Mesenchymal stem cell (in vitro differentiated cells and primary cell): ENCODE results near the gene IRF5.
"Not testable (repeated sequence)": the region's sequence is repeated elsewhere in the genome, so short reads cannot be mapped to it uniquely, and the experiment has no call there.

ENCODE experiments used
- DNase-seq: peaks from one replicate; pipeline ENCODE4 v3.0.0-alpha.2; 2013
- H2AFZ ChIP-seq: one replicate; pipeline ENCODE4 v1.6.1; 2013; ENCODE audit warnings: low read depth, mild to moderate bottlenecking, control low read depth, inconsistent platforms, low read length, moderate library complexity
- H2AK5ac ChIP-seq: 2 replicates; pipeline ENCODE4 v1.6.1; 2013; ENCODE audit warnings: low read length, moderate library complexity, mild to moderate bottlenecking, inconsistent platforms; ENCODE audit not compliant: severe bottlenecking
- H2BK120ac ChIP-seq: one replicate; pipeline ENCODE4 v1.6.1; 2013; ENCODE audit warnings: low read depth, mild to moderate bottlenecking, inconsistent platforms, low read length, moderate library complexity
- H2BK12ac ChIP-seq, 2 experiments: one replicate each; pipeline ENCODE4 v1.6.1; 2013; ENCODE audit warnings: inconsistent platforms in 2 of 2, low read length in 2 of 2, mild to moderate bottlenecking in 2 of 2, moderate library complexity in 2 of 2, control low read depth in 1 of 2
- H2BK15ac ChIP-seq: one replicate; pipeline ENCODE4 v1.6.1; 2013; ENCODE audit warnings: mild to moderate bottlenecking, low read depth, inconsistent platforms; ENCODE audit not compliant: poor library complexity, severe bottlenecking
- H2BK5ac ChIP-seq: 2 replicates; pipeline ENCODE4 v1.6.1; 2013; ENCODE audit warnings: low read depth, mild to moderate bottlenecking, low read length, control low read depth, inconsistent platforms; ENCODE audit not compliant: poor library complexity, severe bottlenecking
- H3K14ac ChIP-seq, 2 experiments: one replicate each; pipeline ENCODE4 v1.6.1; 2013; ENCODE audit warnings: inconsistent platforms in 2 of 2, low read length in 2 of 2, control low read depth in 1 of 2, mild to moderate bottlenecking in 1 of 2, moderate library complexity in 1 of 2
- H3K18ac ChIP-seq, 2 experiments: one replicate each; pipeline ENCODE4 v1.6.1; 2013; ENCODE audit warnings: inconsistent platforms in 2 of 2, low read length in 2 of 2, control low read depth in 1 of 2, low read depth in 1 of 2, mild to moderate bottlenecking in 1 of 2
- H3K23ac ChIP-seq, 2 experiments: one replicate each; pipeline ENCODE4 v1.6.1; 2013; ENCODE audit warnings: inconsistent platforms in 2 of 2, low read length in 2 of 2, mild to moderate bottlenecking in 2 of 2, moderate library complexity in 2 of 2, control low read depth in 1 of 2
- H3K27ac ChIP-seq: 2 replicates; pipeline ENCODE4 v1.5.1; 2013; ENCODE audit warnings: mild to moderate bottlenecking, moderate library complexity, low read length, control low read depth, inconsistent platforms; ENCODE audit not compliant: poor library complexity, severe bottlenecking
- H3K27me3 ChIP-seq, 2 experiments: 2 replicates each; pipeline versions ENCODE4 v1.6.1 to v1.7.0; 2013; ENCODE audit warnings: low read length in 2 of 2, mild to moderate bottlenecking in 2 of 2, moderate library complexity in 2 of 2, control low read depth in 1 of 2, inconsistent platforms in 1 of 2; ENCODE audit not compliant: control insufficient read depth in 1 of 2, insufficient read depth in 1 of 2
- H3K36me3 ChIP-seq, 2 experiments: 2 replicates each; pipeline versions ENCODE4 v1.6.1 to v1.7.0; 2013; ENCODE audit warnings: low read length in 2 of 2, control low read depth in 1 of 2, inconsistent platforms in 1 of 2, low read depth in 1 of 2, mild to moderate bottlenecking in 1 of 2; ENCODE audit not compliant: insufficient read depth in 2 of 2, control insufficient read depth in 1 of 2
- H3K4ac ChIP-seq, 2 experiments: one replicate each; pipeline ENCODE4 v1.6.1; 2013; ENCODE audit warnings: inconsistent platforms in 2 of 2, low read length in 2 of 2, mild to moderate bottlenecking in 2 of 2, moderate library complexity in 2 of 2, control low read depth in 1 of 2, low read depth in 1 of 2
- H3K4me1 ChIP-seq: 2 replicates; pipeline ENCODE4 v1.6.1; 2013; ENCODE audit warnings: low read depth, low read length, control low read depth; ENCODE audit not compliant: control insufficient read depth, insufficient read depth
- H3K4me2 ChIP-seq: 2 replicates; pipeline ENCODE4 v1.6.1; 2013; ENCODE audit warnings: low read length, mild to moderate bottlenecking, inconsistent platforms; ENCODE audit not compliant: poor library complexity, severe bottlenecking
- H3K4me3 ChIP-seq, 2 experiments: 2 replicates each; pipeline versions ENCODE4 v1.5.1 to v1.7.0; 2013; ENCODE audit warnings: low read length in 2 of 2, mild to moderate bottlenecking in 2 of 2, control low read depth in 1 of 2, low read depth in 1 of 2; ENCODE audit not compliant: insufficient read depth in 1 of 2
- H3K79me1 ChIP-seq: replicated peaks from 2 replicates; pipeline ENCODE4 v1.6.1; 2013; ENCODE audit warnings: mild to moderate bottlenecking, control low read depth, low read length, inconsistent platforms; ENCODE audit not compliant: poor library complexity, severe bottlenecking
- H3K9ac ChIP-seq: 2 replicates; pipeline ENCODE4 v1.7.0; 2013; ENCODE audit warnings: mild to moderate bottlenecking, low read length, moderate library complexity
- H3K9me3 ChIP-seq: 2 replicates; pipeline ENCODE4 v1.7.0; 2013; ENCODE audit warnings: mild to moderate bottlenecking, low read length; ENCODE audit not compliant: control insufficient read depth
- H4K8ac ChIP-seq: one replicate; pipeline ENCODE4 v1.6.1; 2013; ENCODE audit warnings: inconsistent platforms, mild to moderate bottlenecking, low read length, moderate library complexity
- H4K91ac ChIP-seq: one replicate; pipeline ENCODE4 v1.6.1; 2013; ENCODE audit warnings: mild to moderate bottlenecking, low read length, inconsistent platforms
- WGBS: methylation state at CpG from one replicate; pipeline ENCODE4 v1.1.7; 2013; ENCODE audit warnings: mixed read lengths; 5-methylcytosine and 5-hydroxymethylcytosine counted together

Gene IRF5

DNA sequence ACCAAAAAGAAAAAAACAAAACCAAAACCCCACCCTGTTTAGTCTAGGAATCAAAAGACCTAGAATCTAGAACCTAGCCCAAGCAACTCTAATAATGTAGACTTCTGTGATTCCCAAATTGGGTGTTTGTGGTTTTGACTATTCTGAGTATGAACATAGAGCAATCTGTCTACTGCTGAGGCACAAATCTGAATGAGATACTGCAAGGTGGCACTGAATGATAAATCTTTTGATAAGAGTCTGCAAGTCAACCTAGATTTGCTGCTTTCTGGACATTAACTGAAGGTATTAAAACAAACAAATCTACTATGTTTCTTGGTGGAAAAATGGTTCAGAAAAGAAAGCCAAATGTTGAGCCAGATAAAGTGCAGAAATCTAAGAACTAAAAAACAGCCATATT, 50.6 kb downstream of the IRF5 start:
- no peaks in the 10 kb centered on the region for H3K9me3 ChIP-seq
- H3K4me1 ChIP-seq: no peaks in the 10 kb centered on the region
- peaks cover 12% of the 10 kb centered on the region for H3K79me1 ChIP-seq
- H3K23ac ChIP-seq: no peak overlapping the region
- no peak overlapping the region for H2AK5ac ChIP-seq
- H4K91ac ChIP-seq: no peak overlapping the region
- H2BK5ac ChIP-seq: no peak overlapping the region
- H3K14ac ChIP-seq: no peak overlapping the region
- no peak overlapping the region for H3K9ac ChIP-seq
- H2BK120ac ChIP-seq: no peak overlapping the region
- no peak overlapping the region for H3K18ac ChIP-seq
- DNase-seq: no peak
- no peak overlapping the region for H3K4me2 ChIP-seq
- no peak overlapping the region for H2BK12ac ChIP-seq
- peaks cover 10 to 97% of the 10 kb centered on the region in 2 experiments for H3K36me3 ChIP-seq
- H3K27ac ChIP-seq: no peak overlapping the region
- H2AFZ ChIP-seq: no peak overlapping the region
- H3K4me3 ChIP-seq: no peak overlapping the region
- no peak overlapping the region for H2BK15ac ChIP-seq
- no peaks in the 10 kb centered on the region for H3K27me3 ChIP-seq
- no peak overlapping the region for H3K4ac ChIP-seq
- H4K8ac ChIP-seq: no peak overlapping the region

DNA sequence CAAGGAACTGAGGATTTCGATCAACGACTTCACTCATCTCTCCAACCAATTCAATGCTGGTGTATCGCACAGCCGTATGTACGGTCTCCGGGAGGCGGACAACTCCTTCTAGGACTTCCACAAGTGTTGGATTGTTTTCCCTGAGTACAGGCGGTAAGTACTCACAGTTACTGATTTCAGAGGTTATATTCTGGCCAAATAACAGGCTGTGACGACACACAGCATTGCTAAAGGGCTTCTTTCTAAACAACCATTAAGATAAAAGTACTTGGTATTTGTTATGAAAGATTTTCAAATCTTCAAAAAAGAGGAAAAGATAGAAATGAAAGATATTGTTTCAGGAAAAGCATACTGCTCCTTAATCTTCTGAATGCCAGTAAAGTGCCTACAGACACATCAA, 52.2 kb downstream of the IRF5 start:
- Histone ChIP-seq H2BK12ac (no peak overlapping the region), H2BK15ac (no peak overlapping the region), H3K4ac (no peak overlapping the region), H3K4me3 (no peak overlapping the region), H3K9me3 (no peaks in the 10 kb centered on the region), H3K14ac (no peak overlapping the region), H3K18ac (no peak overlapping the region), H2BK120ac (no peak overlapping the region), H2AFZ (no peak overlapping the region), H2AK5ac (no peak overlapping the region), H2BK5ac (no peak overlapping the region), H4K91ac (no peak overlapping the region), H4K8ac (no peak overlapping the region), H3K23ac (no peak overlapping the region), H3K27ac (no peak overlapping the region), H3K27me3 (no peaks in the 10 kb centered on the region), H3K79me1 (peaks cover 12% of the 10 kb centered on the region), H3K4me1 (peaks cover 2% of the 10 kb centered on the region), H3K36me3 (peaks cover 12 to 95% of the 10 kb centered on the region in 2 experiments), H3K4me2 (no peak overlapping the region), H3K9ac (no peak overlapping the region)
- 98% methylated on average over 6 of the region's 9 CpGs for WGBS
- no peak for DNase-seq

GRCh38 chr7:128993419-128993818, 55.7 kb downstream of the IRF5 start:
- no peak overlapping the region for H3K18ac ChIP-seq
- no peak overlapping the region for H3K9ac ChIP-seq
- H3K27me3 ChIP-seq: no peaks in the 10 kb centered on the region
- H2BK15ac ChIP-seq: no peak overlapping the region
- no peak for DNase-seq
- peaks cover 2% of the 10 kb centered on the region for H3K4me1 ChIP-seq
- no peak overlapping the region for H4K8ac ChIP-seq
- H3K23ac ChIP-seq: no peak overlapping the region
- 94% methylated on average over 2 of the region's 2 CpGs for WGBS
- no peak overlapping the region for H2AFZ ChIP-seq
- H3K4me2 ChIP-seq: no peak overlapping the region
- no peak overlapping the region for H3K27ac ChIP-seq
- H2BK5ac ChIP-seq: no peak overlapping the region
- no peak overlapping the region for H2AK5ac ChIP-seq
- no peak overlapping the region for H3K4me3 ChIP-seq
- H3K79me1 ChIP-seq: peaks cover 12% of the 10 kb centered on the region
- no peak overlapping the region for H2BK12ac ChIP-seq
- no peak overlapping the region for H4K91ac ChIP-seq
- H3K36me3 ChIP-seq: peaks cover 15 to 87% of the 10 kb centered on the region in 2 experiments
- no peaks in the 10 kb centered on the region for H3K9me3 ChIP-seq
- H3K4ac ChIP-seq: no peak overlapping the region
- no peak overlapping the region for H3K14ac ChIP-seq
- H2BK120ac ChIP-seq: no peak overlapping the region

DNA sequence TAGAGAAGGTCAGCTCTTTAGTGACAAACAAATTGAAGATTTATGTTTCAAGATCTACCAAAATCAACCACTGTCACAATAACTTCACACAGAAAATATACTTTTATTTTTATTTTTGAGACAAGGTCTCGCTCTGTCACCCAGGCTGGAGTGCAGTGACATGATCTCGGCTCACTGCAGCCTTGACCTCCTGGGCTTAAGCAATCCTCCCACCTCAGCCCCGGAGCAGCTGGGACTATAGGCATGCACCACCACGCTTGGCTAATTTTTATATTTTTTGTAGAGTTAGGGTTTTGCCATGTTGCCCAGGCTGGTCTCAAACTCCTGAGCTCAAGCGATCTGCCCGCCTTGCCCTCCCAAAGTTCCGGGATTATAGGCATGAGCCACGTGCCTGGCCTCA, 56.8 kb downstream of the IRF5 start:
- not testable (repeated sequence) for H3K4me1 ChIP-seq, H2BK15ac ChIP-seq, H3K4ac ChIP-seq, H3K9ac ChIP-seq, H3K27me3 ChIP-seq, H3K4me3 ChIP-seq, DNase-seq, H3K23ac ChIP-seq, H2BK12ac ChIP-seq, H2AFZ ChIP-seq, H3K27ac ChIP-seq, H4K91ac ChIP-seq, H3K4me2 ChIP-seq, H3K9me3 ChIP-seq, H2BK5ac ChIP-seq, H2BK120ac ChIP-seq, H4K8ac ChIP-seq, H2AK5ac ChIP-seq, H3K18ac ChIP-seq, H3K14ac ChIP-seq
- Histone ChIP-seq H3K36me3 (peaks cover 14 to 85% of the 10 kb centered on the region in 2 experiments), H3K79me1 (peaks cover 12% of the 10 kb centered on the region)
- WGBS: 100% methylated on average over 8 of the region's 8 CpGs
